CD4-positive, CD25-positive, alpha-beta regulatory T cell (primary cell): Measurements from ENCODE around the gene SLC11A2. TPM values are rescaled to one million over a fixed set of nuclear protein-coding genes. Genes with fewer than 3 reads are reported as not detected.

Source experiments
- ATAC-seq, 2 donors: fragments of 150-1000 bp; cut with Tn5 transposase; one replicate each; pipeline ENCODE4 v1.10.0; 2021; ENCODE audit warnings: low read depth in 2 of 2, moderate number of reproducible peaks in 2 of 2, moderate library complexity in 1 of 2
- DNase-seq, 3 donors: peaks; one replicate each; pipeline versions ENCODE4 v3.0.0 to v3.0.0-alpha.2; 2012 to 2022; ENCODE audit warnings: mixed read lengths in 1 of 3
- H3K27ac ChIP-seq: one replicate; pipeline ENCODE4 v1.7.0; 2013; ENCODE audit warnings: mild to moderate bottlenecking, low read length; ENCODE audit not compliant: insufficient read depth, poor library complexity, severe bottlenecking
- H3K27me3 ChIP-seq: one replicate; pipeline ENCODE4 v1.7.0; 2013; ENCODE audit warnings: low read length; ENCODE audit not compliant: control insufficient read depth, insufficient read depth
- H3K36me3 ChIP-seq: one replicate; pipeline ENCODE4 v1.7.0; 2013; ENCODE audit warnings: mild to moderate bottlenecking, low read length, moderate library complexity; ENCODE audit not compliant: control insufficient read depth, insufficient read depth
- H3K4me1 ChIP-seq: 2 replicates; pipeline ENCODE4 v1.7.0; 2013; ENCODE audit warnings: mild to moderate bottlenecking, low read length; ENCODE audit not compliant: insufficient read depth, control insufficient read depth, poor library complexity, severe bottlenecking
- H3K4me3 ChIP-seq: one replicate; pipeline ENCODE4 v1.7.0; 2013; ENCODE audit warnings: low read depth, mild to moderate bottlenecking, low read length, moderate library complexity
- H3K9me3 ChIP-seq, 2 experiments: 1 replicate in 1 of 2; 2 replicates in 1 of 2; pipeline ENCODE4 v1.7.0; 2013; ENCODE audit warnings: low read length in 2 of 2, mild to moderate bottlenecking in 1 of 2, moderate library complexity in 1 of 2; ENCODE audit not compliant: control insufficient read depth in 2 of 2
- H3K27ac Mint-ChIP-seq, 3 donors: one replicate each; pipeline ENCODE4 v1.8.0; 2020 to 2022; ENCODE audit warnings: mild to moderate bottlenecking in 3 of 3, mixed read lengths in 3 of 3, moderate library complexity in 2 of 3
- H3K27me3 Mint-ChIP-seq: one replicate; pipeline ENCODE4 v1.8.0; 2022; ENCODE audit warnings: mild to moderate bottlenecking, mixed read lengths
- H3K36me3 Mint-ChIP-seq: one replicate; pipeline ENCODE4 v1.8.0; 2020; ENCODE audit warnings: mixed read lengths
- H3K4me1 Mint-ChIP-seq, 4 donors: one replicate each; pipeline ENCODE4 v1.8.0; 2020 to 2022; ENCODE audit warnings: mixed read lengths in 4 of 4, mild to moderate bottlenecking in 1 of 4
- H3K4me3 Mint-ChIP-seq, 4 donors: one replicate each; pipeline ENCODE4 v1.8.0; 2020 to 2022; ENCODE audit warnings: mild to moderate bottlenecking in 4 of 4, mixed read lengths in 4 of 4, moderate library complexity in 3 of 4
- H3K9me3 Mint-ChIP-seq, 7 donors: one replicate each; pipeline ENCODE4 v1.8.0; 2020 to 2022; ENCODE audit warnings: mixed read lengths in 7 of 7, mild to moderate bottlenecking in 3 of 7, moderate library complexity in 2 of 7
- polyA plus RNA-seq, 4 donors: library from polyadenylated mRNA; unstranded; fragments of 300-500 nt; fragmentation: Illumina TruSeq; gene quantifications; one replicate each; pipeline ENCODE4 v1.2.3, GENCODE V29; 2021
- total RNA-seq: library from RNA; stranded (reverse); gene quantifications from one replicate; pipeline ENCODE4 v1.2.3, GENCODE V29; 2022

The SLC11A2 gene
- total and polyA plus RNA-seq, 5 donors from 2014 or later = 7.2 to 54.3 (median 16.0) TPM

GRCh38 chr12:51005030-51005429 lies 21.2 kb downstream of the SLC11A2 start:
- DNase-seq (no peak), ATAC-seq (no peak)
- peaks cover 11% of the 10 kb centered on the region for H3K4me1 ChIP-seq
- Mint-ChIP-seq H3K27me3 (no peaks in the 10 kb centered on the region), H3K36me3 (peaks cover 36% of the 10 kb centered on the region), H3K9me3 (no peaks in the 10 kb centered on the region), H3K4me3 (no peak overlapping the region), H3K27ac (peak overlapping the region in 1 of 3 donors; percentile 65), H3K4me1 (peaks cover 7 to 21% (median 12%) of the 10 kb centered on the region in 4 donors)
- H3K27ac ChIP-seq = no peak overlapping the region
- no peaks in the 10 kb centered on the region for H3K27me3 ChIP-seq
- H3K9me3 ChIP-seq = no peaks in the 10 kb centered on the region
- H3K4me3 ChIP-seq = no peak overlapping the region
- H3K36me3 ChIP-seq = peaks cover 41% of the 10 kb centered on the region

GRCh38 chr12:51004504-51004903 lies 21.7 kb downstream of the SLC11A2 start:
- H3K36me3 Mint-ChIP-seq = peaks cover 39% of the 10 kb centered on the region
- no peaks in the 10 kb centered on the region for H3K27me3 ChIP-seq
- DNase-seq = no peak
- H3K27ac ChIP-seq = no peak overlapping the region
- no peaks in the 10 kb centered on the region for H3K9me3 ChIP-seq
- no peak for ATAC-seq
- peaks cover 9% of the 10 kb centered on the region for H3K4me1 ChIP-seq
- no peak overlapping the region for H3K4me3 Mint-ChIP-seq
- no peak overlapping the region for H3K4me3 ChIP-seq
- peaks cover 45% of the 10 kb centered on the region for H3K36me3 ChIP-seq
- H3K9me3 Mint-ChIP-seq = no peaks in the 10 kb centered on the region
- H3K27ac Mint-ChIP-seq = peak overlapping the region in 1 of 3 donors; percentile 65
- no peaks in the 10 kb centered on the region for H3K27me3 Mint-ChIP-seq
- peaks cover 7 to 15% (median 9%) of the 10 kb centered on the region in 4 donors for H3K4me1 Mint-ChIP-seq

- Mint-ChIP-seq H3K4me1 (peaks cover 0 to 5% (median 2%) of the 10 kb centered on the region in 4 donors), H3K27ac (peak overlapping the region in 1 of 3 donors; percentile 43), H3K4me3 (no peak overlapping the region), H3K36me3 (peaks cover 43% of the 10 kb centered on the region), H3K27me3 (no peaks in the 10 kb centered on the region), H3K9me3 (no peaks in the 10 kb centered on the region)
- no peak overlapping the region for H3K4me3 ChIP-seq
- H3K27me3 ChIP-seq = no peaks in the 10 kb centered on the region
- H3K27ac ChIP-seq = no peak overlapping the region
- no peaks in the 10 kb centered on the region for H3K9me3 ChIP-seq
- no peak for ATAC-seq
- H3K4me1 ChIP-seq = no peaks in the 10 kb centered on the region
- H3K36me3 ChIP-seq = peaks cover 51% of the 10 kb centered on the region
- DNase-seq = no peak
Measured at GRCh38 chr12:51001799-51002198, 24.4 kb downstream of the SLC11A2 start.

GRCh38 chr12:51000245-51000644 lies 25.9 kb downstream of the SLC11A2 start:
- no peaks in the 10 kb centered on the region for H3K27me3 ChIP-seq
- H3K27me3 Mint-ChIP-seq = no peaks in the 10 kb centered on the region
- no peaks in the 10 kb centered on the region for H3K9me3 Mint-ChIP-seq
- no peak overlapping the region for H3K27ac Mint-ChIP-seq
- H3K4me3 Mint-ChIP-seq = no peak overlapping the region
- no peak overlapping the region for H3K27ac ChIP-seq
- H3K36me3 Mint-ChIP-seq = peaks cover 44% of the 10 kb centered on the region
- ATAC-seq (no peak), DNase-seq (no peak)
- peaks cover 53% of the 10 kb centered on the region for H3K36me3 ChIP-seq
- H3K4me3 ChIP-seq = no peak overlapping the region
- no peaks in the 10 kb centered on the region for H3K9me3 ChIP-seq
- H3K4me1 Mint-ChIP-seq = peaks cover 0 to 5% (median 2%) of the 10 kb centered on the region in 4 donors
- H3K4me1 ChIP-seq = no peaks in the 10 kb centered on the region

- DNase-seq = no peak
- Histone ChIP-seq H3K4me1 (no peaks in the 10 kb centered on the region), H3K4me3 (no peak overlapping the region), H3K27me3 (no peaks in the 10 kb centered on the region), H3K36me3 (peaks cover 55% of the 10 kb centered on the region), H3K27ac (no peak overlapping the region), H3K9me3 (no peaks in the 10 kb centered on the region)
- Mint-ChIP-seq H3K27ac (peak overlapping the region in 1 of 3 donors; percentile 26), H3K36me3 (peaks cover 46% of the 10 kb centered on the region), H3K4me1 (peaks cover 0 to 5% (median 1%) of the 10 kb centered on the region in 4 donors), H3K27me3 (no peaks in the 10 kb centered on the region), H3K4me3 (no peak overlapping the region), H3K9me3 (no peaks in the 10 kb centered on the region)
- no peak for ATAC-seq
Measured at GRCh38 chr12:50999093-50999492, 27.1 kb downstream of the SLC11A2 start.

- H3K4me1 Mint-ChIP-seq = peaks cover 0 to 6% (median 1%) of the 10 kb centered on the region in 4 donors
- no peak overlapping the region for H3K4me3 ChIP-seq
- H3K4me3 Mint-ChIP-seq = no peak overlapping the region
- H3K27me3 Mint-ChIP-seq = no peaks in the 10 kb centered on the region
- ATAC-seq (no peak), DNase-seq (no peak)
- H3K27ac ChIP-seq = no peak overlapping the region
- no peak overlapping the region for H3K27ac Mint-ChIP-seq
- no peaks in the 10 kb centered on the region for H3K27me3 ChIP-seq
- H3K9me3 Mint-ChIP-seq = no peaks in the 10 kb centered on the region
- H3K36me3 Mint-ChIP-seq = peaks cover 48% of the 10 kb centered on the region
- peaks cover 78% of the 10 kb centered on the region for H3K36me3 ChIP-seq
- no peaks in the 10 kb centered on the region for H3K4me1 ChIP-seq
- no peaks in the 10 kb centered on the region for H3K9me3 ChIP-seq
Measured at GRCh38 chr12:50992819-50993218, 33.4 kb downstream of the SLC11A2 start.

- Mint-ChIP-seq H3K36me3 (peaks cover 50% of the 10 kb centered on the region), H3K4me1 (peaks cover 6 to 10% (median 8%) of the 10 kb centered on the region in 4 donors), H3K27ac (peak overlapping the region in 1 of 3 donors; percentile 69), H3K27me3 (no peaks in the 10 kb centered on the region), H3K9me3 (no peaks in the 10 kb centered on the region), H3K4me3 (no peak overlapping the region)
- H3K4me1 ChIP-seq = no peaks in the 10 kb centered on the region
- no peaks in the 10 kb centered on the region for H3K27me3 ChIP-seq
- no peak for DNase-seq
- no peaks in the 10 kb centered on the region for H3K9me3 ChIP-seq
- no peak overlapping the region for H3K4me3 ChIP-seq
- peaks cover 76% of the 10 kb centered on the region for H3K36me3 ChIP-seq
- no peak for ATAC-seq
- H3K27ac ChIP-seq = no peak overlapping the region
Measured at GRCh38 chr12:50991291-50991690, 34.9 kb downstream of the SLC11A2 start.

- H3K4me1 Mint-ChIP-seq = peaks cover 6 to 10% (median 9%) of the 10 kb centered on the region in 4 donors
- peak overlapping the region in 1 of 3 donors; percentile 78 for H3K27ac Mint-ChIP-seq
- peaks cover 50% of the 10 kb centered on the region for H3K36me3 Mint-ChIP-seq
- H3K36me3 ChIP-seq = peaks cover 73% of the 10 kb centered on the region
- DNase-seq (no peak), ATAC-seq (no peak)
- no peak overlapping the region for H3K4me3 ChIP-seq
- H3K4me1 ChIP-seq = no peaks in the 10 kb centered on the region
- no peaks in the 10 kb centered on the region for H3K9me3 Mint-ChIP-seq
- no peaks in the 10 kb centered on the region for H3K27me3 Mint-ChIP-seq
- H3K27ac ChIP-seq = no peak overlapping the region
- H3K27me3 ChIP-seq = no peaks in the 10 kb centered on the region
- no peak overlapping the region for H3K4me3 Mint-ChIP-seq
- no peaks in the 10 kb centered on the region for H3K9me3 ChIP-seq
Measured at GRCh38 chr12:50990791-50991190, 35.4 kb downstream of the SLC11A2 start.
